Neural cell (in vitro differentiated cells): Measurements from ENCODE around the gene LRRC74A. TPM values are rescaled to one million over a fixed set of nuclear protein-coding genes. Genes with fewer than 3 reads are reported as not detected.

ENCODE experiments used
- H2AFZ ChIP-seq: fragments of 200-600, 300-800 bp; sonication (generic), shearing (Covaris generic); 2 replicates; pipeline ENCODE4 v1.6.0; 2014; ENCODE audit warnings: low read depth, mild to moderate bottlenecking, antibody characterized with exemption, low read length, moderate library complexity
- H3F3A ChIP-seq: fragments of 200-600 bp; shearing (Covaris generic); 2 replicates; pipeline ENCODE4 v1.6.1; 2016; ENCODE audit warnings: mild to moderate bottlenecking, moderate library complexity, mixed read lengths, antibody characterized with exemption, low read length; ENCODE audit not compliant: insufficient read depth, poor library complexity, severe bottlenecking
- H3K27ac ChIP-seq: fragments of 200-600, 300-800 bp; sonication (generic), shearing (Covaris generic); 2 replicates; pipeline ENCODE4 v1.5.1; 2014; ENCODE audit warnings: mild to moderate bottlenecking, low read length, moderate library complexity
- H3K27me3 ChIP-seq: fragments of 300-800, 200-600 bp; sonication (generic), shearing (Covaris generic); 2 replicates; pipeline ENCODE4 v1.6.0; 2014; ENCODE audit warnings: mild to moderate bottlenecking, low read depth, low read length, moderate library complexity; ENCODE audit not compliant: insufficient read depth
- H3K36me3 ChIP-seq: fragments of 300-800, 200-600 bp; sonication (generic), shearing (Covaris generic); 2 replicates; pipeline ENCODE4 v1.5.1; 2014; ENCODE audit warnings: mild to moderate bottlenecking, antibody characterized with exemption, low read length, moderate library complexity; ENCODE audit not compliant: insufficient read depth
- H3K4me2 ChIP-seq: fragments of 300-800, 200-600 bp; sonication (generic), shearing (Covaris generic); 2 replicates; pipeline ENCODE4 v1.6.0; 2014; ENCODE audit warnings: mild to moderate bottlenecking, low read length
- H3K4me3 ChIP-seq: fragments of 300-800, 200-600 bp; sonication (generic), shearing (Covaris generic); 2 replicates; pipeline ENCODE4 v1.5.1; 2014; ENCODE audit warnings: mild to moderate bottlenecking, low read length, moderate library complexity
- H3K79me2 ChIP-seq: fragments of 200-600 bp; shearing (Covaris generic); replicated peaks from 2 replicates; pipeline ENCODE4 v1.6.0; 2014; ENCODE audit warnings: mild to moderate bottlenecking, low read length, moderate library complexity; ENCODE audit not compliant: insufficient read depth
- H3K9ac ChIP-seq: fragments of 300-800, 200-600 bp; sonication (generic), shearing (Covaris generic); 2 replicates; pipeline ENCODE4 v1.6.1; 2016; ENCODE audit warnings: mild to moderate bottlenecking, low read length, mixed read lengths
- H3K9me2 ChIP-seq: fragments of 200-600 bp; shearing (Covaris generic); 2 replicates; pipeline ENCODE4 v1.6.1; 2016; ENCODE audit warnings: mild to moderate bottlenecking, low read length, mixed read lengths; ENCODE audit not compliant: insufficient read depth
- H3K9me3 ChIP-seq: fragments of 200-600, 300-800 bp; sonication (generic), shearing (Covaris generic); 2 replicates; pipeline ENCODE4 v1.6.1; 2016; ENCODE audit warnings: mild to moderate bottlenecking, mixed run types, low read length, moderate library complexity, mixed read lengths
- H4K20me1 ChIP-seq: fragments of 200-600 bp; shearing (Covaris generic); 2 replicates; pipeline ENCODE4 v1.6.1; 2016; ENCODE audit warnings: mild to moderate bottlenecking, mixed run types; ENCODE audit not compliant: insufficient read depth
- CTCF ChIP-seq: fragments of 450-650 bp; IDR thresholded peaks from 2 replicates; pipeline ENCODE4 v1.5.1; 2014; ENCODE audit warnings: antibody characterized with exemption, mild to moderate bottlenecking, moderate library complexity; ENCODE audit not compliant: poor library complexity, severe bottlenecking
- EP300 ChIP-seq: fragments of 450-650 bp; conservative IDR thresholded peaks from 2 replicates; pipeline ENCODE4 v1.6.1; 2014; ENCODE audit warnings: antibody characterized with exemption, mild to moderate bottlenecking, moderate library complexity; ENCODE audit not compliant: poor library complexity, severe bottlenecking
- EZH2 ChIP-seq: fragments of 200-600, 300-800 bp; shearing (Covaris generic), sonication (generic); IDR thresholded peaks from 2 replicates; pipeline ENCODE4 v1.6.1; 2014; ENCODE audit warnings: antibody characterized with exemption, low read length, borderline replicate concordance, mild to moderate bottlenecking; ENCODE audit not compliant: insufficient read depth, poor library complexity, severe bottlenecking
- MXI1 ChIP-seq: fragments of 450-650 bp; conservative IDR thresholded peaks from 2 replicates; pipeline ENCODE4 v1.6.1; 2014; ENCODE audit warnings: antibody characterized with exemption, mild to moderate bottlenecking; ENCODE audit not compliant: poor library complexity, severe bottlenecking
- POLR2AphosphoS5 ChIP-seq: IDR thresholded peaks from 2 replicates; pipeline ENCODE4 v1.6.1; 2012
- RAD21 ChIP-seq: fragments of 450-650 bp; conservative IDR thresholded peaks from 2 replicates; pipeline ENCODE4 v1.6.1; 2014; ENCODE audit warnings: antibody characterized with exemption, mild to moderate bottlenecking, moderate library complexity
- REST ChIP-seq: IDR thresholded peaks from 2 replicates; pipeline ENCODE4 v1.6.1; 2012; ENCODE audit warnings: borderline replicate concordance
- SMC3 ChIP-seq: fragments of 450-650 bp; conservative IDR thresholded peaks from 2 replicates; pipeline ENCODE4 v1.6.1; 2014; ENCODE audit warnings: antibody characterized with exemption, mild to moderate bottlenecking, moderate library complexity; ENCODE audit not compliant: poor library complexity
- TAF1 ChIP-seq: IDR thresholded peaks from 2 replicates; pipeline ENCODE4 v1.6.1; 2012; ENCODE audit warnings: low read depth
- polyA plus RNA-seq: library from polyadenylated mRNA; depleted of rRNA; stranded (reverse); fragments of >200 nt; gene quantifications from 2 replicates; pipeline ENCODE4 v1.2.3, GENCODE V29; 2014

Gene LRRC74A
- polyA plus RNA-seq, 1 donor from 2014 or later, result not detected

GRCh38 chr14:76827696-76828296 is 1.6 kb downstream of the LRRC74A start:
- Histone ChIP-seq H2AFZ (no peak overlapping the region), H3K4me2 (no peak overlapping the region), H3K9ac (no peak overlapping the region), H3K36me3 (no peaks in the 10 kb centered on the region), H3K4me3 (no peak overlapping the region), H3K27ac (no peak overlapping the region), H3F3A (no peaks in the 10 kb centered on the region), H3K9me2 (no peaks in the 10 kb centered on the region), H3K9me3 (no peaks in the 10 kb centered on the region), H4K20me1 (no peaks in the 10 kb centered on the region), H3K79me2 (no peaks in the 10 kb centered on the region), H3K27me3 (no peaks in the 10 kb centered on the region)
- TF ChIP-seq RAD21, result no peak
- TF ChIP-seq EZH2, result no peak
- no peak for TF ChIP-seq REST
- no peak for TF ChIP-seq EP300
- no peak for TF ChIP-seq MXI1
- no peak for TF ChIP-seq TAF1
- no peak for TF ChIP-seq POLR2AphosphoS5
- TF ChIP-seq SMC3, result no peak
- no peak for TF ChIP-seq CTCF

- no peak overlapping the region for H3K4me2 ChIP-seq
- H3K27ac ChIP-seq, result no peak overlapping the region
- no peaks in the 10 kb centered on the region for H3K36me3 ChIP-seq
- no peaks in the 10 kb centered on the region for H3K9me2 ChIP-seq
- no peaks in the 10 kb centered on the region for H3F3A ChIP-seq
- no peaks in the 10 kb centered on the region for H3K9me3 ChIP-seq
- H3K79me2 ChIP-seq, result no peaks in the 10 kb centered on the region
- no peaks in the 10 kb centered on the region for H3K27me3 ChIP-seq
- no peak overlapping the region for H3K4me3 ChIP-seq
- no peaks in the 10 kb centered on the region for H4K20me1 ChIP-seq
- no peak overlapping the region for H3K9ac ChIP-seq
- no peak for TF ChIP-seq REST
- TF ChIP-seq TAF1, result no peak
- no peak for TF ChIP-seq CTCF
- no peak overlapping the region for H2AFZ ChIP-seq
Measured at GRCh38 chr14:76828339-76829012, 2.3 kb downstream of the LRRC74A start.
